WTC11 (cell line): Measurements from ENCODE around the gene CLCN7.

Experiments used
- ATF6 ChIP-seq: sonication (generic); formaldehyde crosslinking; IDR thresholded peaks from 2 replicates; pipeline ENCODE4 v1.8.1; 2023; ENCODE audit warnings: mild to moderate bottlenecking, missing genetic modification reagents
- CTCF ChIP-seq: fragments of 200-600 bp; IDR thresholded peaks from 2 replicates; pipeline ENCODE4 v1.8.0; 2022; ENCODE audit warnings: antibody characterized with exemption
- ELF4 ChIP-seq: sonication (generic); formaldehyde crosslinking; IDR thresholded peaks from 2 replicates; pipeline ENCODE4 v1.8.1; 2022; ENCODE audit warnings: low read depth, mild to moderate bottlenecking, moderate library complexity, missing genetic modification reagents
- ZNF232 ChIP-seq: sonication (generic); formaldehyde crosslinking; IDR thresholded peaks from 2 replicates; pipeline ENCODE4 v1.8.0; 2022; ENCODE audit warnings: mild to moderate bottlenecking, missing genetic modification reagents

- no peak for TF ChIP-seq CTCF
- no peak for TF ChIP-seq ZNF232 (CRISPR knock-in tag)
- TF ChIP-seq ATF6 (CRISPR knock-in tag), result no peak
- no peak for TF ChIP-seq ELF4 (CRISPR knock-in tag)
These were observed 9.3 kb downstream of the CLCN7 start for GRCh38 chr16:1465567-1465915.
